H9 (cell line): Measurements from ENCODE around the gene FRS3. TPM values are rescaled to one million over a fixed set of nuclear protein-coding genes. Genes with fewer than 3 reads are reported as not detected.

ENCODE experiments used
- DNase-seq: peaks from one replicate; pipeline ENCODE4 v3.0.0-alpha.2; 2017
- H2AFZ ChIP-seq: one replicate; pipeline ENCODE4 v1.6.1; 2013; ENCODE audit warnings: mild to moderate bottlenecking, low read length, control low read depth, moderate library complexity
- H2AK5ac ChIP-seq: 2 replicates; pipeline ENCODE4 v1.6.1; 2013; ENCODE audit warnings: low read length, control low read depth, mixed read lengths; ENCODE audit not compliant: insufficient read length
- H2BK120ac ChIP-seq: one replicate; pipeline ENCODE4 v1.6.1; 2013; ENCODE audit warnings: low read depth, mild to moderate bottlenecking, low read length, control low read depth, inconsistent platforms; ENCODE audit not compliant: poor library complexity, severe bottlenecking
- H2BK12ac ChIP-seq: 2 replicates; pipeline ENCODE4 v1.6.1; 2013; ENCODE audit warnings: low read length, control low read depth, mixed read lengths, low read depth; ENCODE audit not compliant: insufficient read length
- H2BK15ac ChIP-seq: 2 replicates; pipeline ENCODE4 v1.6.1; 2013; ENCODE audit warnings: low read depth, low read length, control low read depth
- H2BK20ac ChIP-seq: one replicate; pipeline ENCODE4 v1.6.1; 2013; ENCODE audit warnings: low read depth, mild to moderate bottlenecking, low read length, control low read depth, inconsistent platforms; ENCODE audit not compliant: poor library complexity, severe bottlenecking
- H2BK5ac ChIP-seq: 2 replicates; pipeline ENCODE4 v1.6.1; 2013; ENCODE audit warnings: low read length, control low read depth, mixed read lengths; ENCODE audit not compliant: insufficient read length
- H3K14ac ChIP-seq: 2 replicates; pipeline ENCODE4 v1.6.1; 2013; ENCODE audit warnings: low read length, control low read depth; ENCODE audit not compliant: insufficient read depth
- H3K18ac ChIP-seq: 2 replicates; pipeline ENCODE4 v1.6.1; 2013; ENCODE audit warnings: low read depth, mild to moderate bottlenecking, mixed read lengths, low read length, control low read depth; ENCODE audit not compliant: insufficient read length
- H3K23ac ChIP-seq: 2 replicates; pipeline ENCODE4 v1.6.1; 2013; ENCODE audit warnings: low read length, control low read depth, mixed read lengths, low read depth; ENCODE audit not compliant: insufficient read length
- H3K23me2 ChIP-seq: 2 replicates; pipeline ENCODE4 v1.6.1; 2013; ENCODE audit warnings: low read depth, mild to moderate bottlenecking, mixed read lengths, low read length, control low read depth; ENCODE audit not compliant: insufficient read length, poor library complexity, severe bottlenecking
- H3K27ac ChIP-seq: 2 replicates; pipeline ENCODE4 v1.5.1; 2013; ENCODE audit warnings: low read length, control low read depth, mixed read lengths, low read depth; ENCODE audit not compliant: insufficient read length
- H3K27me3 ChIP-seq: 2 replicates; pipeline ENCODE4 v1.6.1; 2013; ENCODE audit warnings: low read length, control low read depth, inconsistent platforms; ENCODE audit not compliant: insufficient read depth
- H3K4ac ChIP-seq: 2 replicates; pipeline ENCODE4 v1.6.1; 2013; ENCODE audit warnings: low read depth, mild to moderate bottlenecking, control low read depth, inconsistent platforms, low read length, moderate library complexity
- H3K4me1 ChIP-seq: 2 replicates; pipeline ENCODE4 v1.6.1; 2013; ENCODE audit warnings: low read length, control low read depth, inconsistent platforms; ENCODE audit not compliant: insufficient read depth
- H3K4me2 ChIP-seq: 2 replicates; pipeline ENCODE4 v1.6.1; 2013; ENCODE audit warnings: low read length, control low read depth, mixed read lengths; ENCODE audit not compliant: insufficient read length, insufficient read depth
- H3K56ac ChIP-seq: 2 replicates; pipeline ENCODE4 v1.6.1; 2013; ENCODE audit warnings: low read depth, mild to moderate bottlenecking, mixed read lengths, low read length, control low read depth; ENCODE audit not compliant: insufficient read length
- H3K79me1 ChIP-seq: 2 replicates; pipeline ENCODE4 v1.6.1; 2013; ENCODE audit warnings: low read depth, mild to moderate bottlenecking, moderate library complexity, low read length, control low read depth, inconsistent platforms; ENCODE audit not compliant: insufficient read depth, poor library complexity, severe bottlenecking
- H3K79me2 ChIP-seq: 2 replicates; pipeline ENCODE4 v1.6.1; 2013; ENCODE audit warnings: low read length, control low read depth, inconsistent platforms; ENCODE audit not compliant: insufficient read depth
- H3K9ac ChIP-seq: 2 replicates; pipeline ENCODE4 v1.6.1; 2013; ENCODE audit warnings: low read length, control low read depth, mixed read lengths; ENCODE audit not compliant: insufficient read length; ENCODE audit errors: extremely low read depth
- H3K9me3 ChIP-seq: one replicate; pipeline ENCODE4 v1.6.1; 2013; ENCODE audit warnings: low read depth, low read length, inconsistent platforms; ENCODE audit not compliant: control insufficient read depth
- H3T11ph ChIP-seq: one replicate; pipeline ENCODE4 v1.6.1; 2013; ENCODE audit warnings: mild to moderate bottlenecking, low read length, control low read depth, inconsistent platforms
- H4K20me1 ChIP-seq: one replicate; pipeline ENCODE4 v1.6.1; 2013; ENCODE audit not compliant: control insufficient read depth, insufficient read length, insufficient read depth
- H4K5ac ChIP-seq: 2 replicates; pipeline ENCODE4 v1.6.1; 2013; ENCODE audit warnings: low read depth, mild to moderate bottlenecking, mixed read lengths, low read length, control low read depth; ENCODE audit not compliant: insufficient read length
- H4K8ac ChIP-seq: replicated peaks from 2 replicates; pipeline ENCODE4 v1.6.1; 2013; ENCODE audit warnings: low read length, control low read depth, mixed read lengths, low read depth; ENCODE audit not compliant: insufficient read length
- H4K91ac ChIP-seq: 2 replicates; pipeline ENCODE4 v1.6.1; 2013; ENCODE audit warnings: low read depth, mild to moderate bottlenecking, moderate library complexity, mixed read lengths, low read length, control low read depth; ENCODE audit not compliant: insufficient read length
- H3K27ac Mint-ChIP-seq, 3 experiments: 2 replicates in 2 of 3; 3 replicates in 1 of 3; pipeline ENCODE4 v1.8.0; 2020 to 2021; ENCODE audit warnings: mixed read lengths in 3 of 3, mild to moderate bottlenecking in 1 of 3, moderate library complexity in 1 of 3
- H3K27me3 Mint-ChIP-seq: 2 replicates; pipeline ENCODE4 v1.8.0; 2021; ENCODE audit warnings: low read depth, mild to moderate bottlenecking, moderate library complexity, mixed read lengths
- H3K36me3 Mint-ChIP-seq, 3 experiments: 2 replicates in 2 of 3; 3 replicates in 1 of 3; pipeline ENCODE4 v1.8.0; 2020 to 2021; ENCODE audit warnings: low read depth in 3 of 3, mixed read lengths in 3 of 3; ENCODE audit not compliant: insufficient read depth in 1 of 3
- H3K4me1 Mint-ChIP-seq, 2 experiments: 2 replicates each; pipeline ENCODE4 v1.8.0; 2020; ENCODE audit warnings: mixed read lengths in 2 of 2
- H3K4me3 Mint-ChIP-seq, 2 experiments: 2 replicates in 1 of 2; 3 replicates in 1 of 2; pipeline ENCODE4 v1.8.0; 2020 to 2021; ENCODE audit warnings: mild to moderate bottlenecking in 2 of 2, mixed read lengths in 2 of 2, moderate library complexity in 1 of 2
- H3K9me3 Mint-ChIP-seq, 2 experiments: 2 replicates in 1 of 2; 3 replicates in 1 of 2; pipeline ENCODE4 v1.8.0; 2020; ENCODE audit warnings: mild to moderate bottlenecking in 2 of 2, mixed read lengths in 2 of 2, moderate library complexity in 1 of 2
- CTCF ChIP-seq: fragments of 200-600 bp; sonication (generic); conservative IDR thresholded peaks from 3 replicates; pipeline ENCODE4 v1.8.0; 2021; ENCODE audit warnings: antibody characterized with exemption, mild to moderate bottlenecking
- WGBS: extraction: QIAGEN DNeasy Blood & Tissue Kit; methylation state at CpG from one replicate; pipeline ENCODE4 v1.1.7; 2013; ENCODE audit warnings: missing lambda C conversion rate, low lambda C conversion rate, mixed read lengths; ENCODE audit not compliant: insufficient read length; ENCODE audit errors: extremely low coverage; 5-methylcytosine and 5-hydroxymethylcytosine counted together
- total RNA-seq: library from RNA; stranded (reverse); gene quantifications from 2 replicates; pipeline ENCODE4 v1.2.1, GENCODE V29; 2021

The FRS3 gene
- total RNA-seq, 1 experiment from 2014 or later: 4.8 TPM

GRCh38 chr6:41781366-41781730 is 1.6 kb upstream of the FRS3 start:
- H3K27ac Mint-ChIP-seq: no peak overlapping the region
- no peak for DNase-seq
- H3K23me2 ChIP-seq: peaks cover 11% of the 10 kb centered on the region
- H4K20me1 ChIP-seq: no peaks in the 10 kb centered on the region
- H4K8ac ChIP-seq: no peak overlapping the region
- H2BK12ac ChIP-seq: no peak overlapping the region
- H3K14ac ChIP-seq: no peak overlapping the region
- H4K5ac ChIP-seq: no peak overlapping the region
- H3K36me3 Mint-ChIP-seq: no peaks in the 10 kb centered on the region; a peak in 2 of 7 replicates
- no peaks in the 10 kb centered on the region for H3K79me1 ChIP-seq
- peaks cover 60% of the 10 kb centered on the region for H3K27me3 Mint-ChIP-seq
- H2BK5ac ChIP-seq: no peak overlapping the region
- WGBS: no CpG with 5 or more reads among the region's 3 CpGs
- no peak overlapping the region for H2BK20ac ChIP-seq
- no peak overlapping the region for H2BK120ac ChIP-seq
- no peaks in the 10 kb centered on the region for H3K4me1 ChIP-seq
- H2AFZ ChIP-seq: no peak overlapping the region
- H3K4me3 Mint-ChIP-seq: peak overlapping the region; percentile 78 to 91
- H2BK15ac ChIP-seq: no peak overlapping the region
- TF ChIP-seq CTCF: no peak
- peak overlapping the region; percentile 87 for H3K4me2 ChIP-seq
- no peaks in the 10 kb centered on the region; a peak in 1 of 5 replicates for H3K9me3 Mint-ChIP-seq
- H3K4ac ChIP-seq: no peak overlapping the region
- peaks cover 24 to 31% of the 10 kb centered on the region in 2 experiments for H3K4me1 Mint-ChIP-seq
- no peak overlapping the region for H3K56ac ChIP-seq
- H3K79me2 ChIP-seq: no peaks in the 10 kb centered on the region
- no peak overlapping the region for H3K9ac ChIP-seq
- H3K9me3 ChIP-seq: no peaks in the 10 kb centered on the region
- H2AK5ac ChIP-seq: no peak overlapping the region
- no peak overlapping the region for H3K18ac ChIP-seq
- H3K23ac ChIP-seq: no peak overlapping the region
- no peak overlapping the region for H3T11ph ChIP-seq
- no peak overlapping the region for H3K27ac ChIP-seq
- peaks cover 17% of the 10 kb centered on the region; the same call in 1 of the 2 replicates for H3K27me3 ChIP-seq
- H4K91ac ChIP-seq: no peak overlapping the region
